Muscle of back (tissue), 11 donors: Measurements from ENCODE around the gene NIPAL3. TPM values are rescaled to one million over a fixed set of nuclear protein-coding genes. Genes with fewer than 3 reads are reported as not detected.
"Not testable (repeated sequence)": the region's sequence is repeated elsewhere in the genome, so short reads cannot be mapped to it uniquely, and the experiment has no call there.

Experiments used
- DNase-seq, 3 donors: peaks; one replicate each; pipeline versions ENCODE4 v3.0.0 to v3.0.0-alpha.2; 2013
- polyA plus RNA-seq, 10 donors: library from polyadenylated mRNA; unstranded; fragments of 120-200 nt; gene quantifications; one replicate each; pipeline ENCODE4 v1.2.1, GENCODE V29; 2013; ENCODE audit not compliant: insufficient read length in 10 of 10

The NIPAL3 gene
- polyA plus RNA-seq, 10 donors: 3.4 to 6.1 (median 4.4) TPM

DNA sequence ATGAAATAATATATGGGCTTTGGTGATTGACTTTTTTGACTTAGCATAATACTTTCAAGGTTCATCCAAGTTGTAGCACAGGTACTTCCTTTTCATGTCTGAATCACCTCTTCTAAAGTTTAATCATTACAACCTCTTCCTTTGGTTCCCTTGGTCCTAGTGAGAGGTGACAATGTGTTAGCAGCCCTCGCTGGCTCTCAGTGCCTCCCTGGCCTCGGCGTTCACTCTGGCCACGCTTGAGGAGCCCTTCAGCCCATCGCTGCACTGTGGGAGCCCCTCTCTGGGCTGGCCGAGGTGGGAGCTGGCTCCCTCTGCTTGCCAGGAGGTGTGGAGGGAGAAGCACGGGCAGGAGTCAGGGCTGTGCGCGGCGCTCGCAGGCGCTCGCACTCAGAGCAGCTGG lies 74.1 kb downstream of the NIPAL3 start:
- DNase-seq: no peak

DNA sequence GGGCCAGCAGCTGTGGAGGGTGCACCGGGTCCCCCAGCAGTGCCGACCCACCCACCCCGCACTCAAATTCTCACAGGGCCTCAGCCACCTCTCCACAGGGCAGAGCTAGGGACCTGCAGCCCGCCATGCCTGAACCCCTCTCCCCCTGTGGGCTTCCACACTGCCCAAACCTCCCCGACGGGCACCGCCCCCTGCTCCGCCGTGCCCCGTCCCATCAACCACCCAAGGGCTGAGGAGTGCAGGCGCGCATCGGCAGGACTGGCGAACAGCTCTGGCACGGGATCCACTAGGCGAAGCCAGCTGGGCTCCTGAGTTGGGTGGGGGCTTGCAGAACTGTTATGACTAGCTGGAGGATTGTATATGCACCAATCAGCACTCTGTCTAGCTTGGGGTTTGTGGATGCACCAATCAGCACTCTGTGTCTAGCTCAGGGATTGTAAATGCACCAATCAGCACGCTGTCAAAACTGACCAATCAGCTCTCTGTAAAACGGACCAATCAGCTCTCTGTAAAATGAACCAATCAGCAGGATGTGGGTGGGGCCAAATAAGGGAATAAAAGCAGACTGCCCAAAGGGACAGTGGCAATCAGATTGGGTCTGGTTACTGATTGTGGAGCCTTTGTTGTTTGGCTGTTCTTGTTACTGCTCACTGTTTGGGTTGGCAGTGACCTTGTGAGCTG lies 74.6 kb downstream of the NIPAL3 start:
- no peak for DNase-seq

DNA sequence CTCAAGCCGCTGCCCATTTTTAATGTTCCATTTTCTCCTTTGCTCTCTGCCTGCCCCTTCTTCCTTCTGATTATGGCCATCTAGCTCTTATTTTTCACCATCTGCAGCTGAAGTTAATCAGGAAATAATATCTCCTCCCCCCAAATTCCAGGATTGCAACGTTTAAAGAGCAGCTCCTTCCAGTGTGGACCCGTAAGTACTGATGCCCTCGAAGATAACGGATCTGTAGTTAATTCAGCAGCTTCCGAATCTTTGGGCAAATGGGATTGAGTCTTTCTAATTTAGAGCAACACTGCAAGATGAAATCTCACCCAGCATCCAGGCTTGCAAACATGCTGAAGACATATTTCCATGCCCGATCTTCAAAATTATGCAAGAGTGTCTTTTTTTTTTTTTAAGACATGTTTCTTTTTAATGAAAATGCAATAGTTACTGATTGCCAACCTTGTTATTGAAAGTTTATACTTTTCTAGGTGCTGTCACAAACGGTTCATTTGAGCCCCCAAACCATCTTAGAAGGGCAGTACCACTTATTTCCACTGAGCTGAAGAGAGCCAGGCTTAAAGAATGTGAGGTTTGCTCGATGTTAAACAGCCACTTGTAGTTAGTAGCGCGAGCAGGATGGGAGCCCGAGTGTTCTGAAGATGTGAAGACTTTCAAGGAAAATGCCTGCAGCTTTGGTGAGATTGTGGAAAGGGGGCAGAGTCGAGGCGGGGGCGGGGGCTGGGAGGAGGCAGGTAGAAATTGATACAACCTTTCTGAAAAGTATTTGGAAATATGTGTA lies 76.2 kb downstream of the NIPAL3 start:
- no peak for DNase-seq

DNA sequence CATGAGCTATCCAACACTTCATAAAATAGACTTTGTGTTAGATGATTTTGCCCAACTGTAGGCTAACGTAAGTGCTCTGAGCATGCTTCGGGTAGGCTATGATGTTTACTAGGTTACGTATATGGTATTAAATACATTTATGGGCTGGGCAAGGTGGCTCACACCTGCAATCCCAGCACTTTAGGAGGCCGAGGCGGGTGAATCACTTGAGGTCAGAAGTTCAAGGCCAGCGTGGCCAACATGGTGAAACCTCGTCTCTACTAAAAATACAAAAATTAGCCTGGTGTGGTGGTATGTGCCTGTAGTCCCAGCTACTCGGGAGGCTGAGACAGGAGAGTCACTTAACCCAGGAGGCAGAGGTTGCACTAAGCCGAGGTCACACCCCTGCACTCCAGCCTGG lies 77.3 kb downstream of the NIPAL3 start:
- not testable (repeated sequence) for DNase-seq

DNA sequence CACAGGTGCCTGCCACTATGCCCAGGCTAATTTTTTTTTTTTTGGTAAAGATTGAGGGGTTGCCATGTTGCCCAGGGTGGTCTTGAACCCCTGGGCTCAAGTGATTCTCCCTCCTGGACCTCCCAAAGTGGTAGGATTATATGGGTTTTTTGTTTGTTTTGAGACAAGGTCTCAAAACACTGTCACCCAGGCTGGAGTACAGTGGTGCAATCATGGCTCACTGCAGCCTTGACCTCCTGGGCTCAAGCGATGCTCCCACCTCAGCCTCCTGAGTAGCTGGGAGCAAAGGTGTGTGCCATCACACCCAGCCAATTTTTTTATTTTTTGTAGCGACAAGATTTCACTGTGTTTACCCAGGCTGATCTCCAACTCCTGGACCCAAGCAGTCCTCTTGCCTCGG lies 78.2 kb downstream of the NIPAL3 start:
- DNase-seq: no peak

DNA sequence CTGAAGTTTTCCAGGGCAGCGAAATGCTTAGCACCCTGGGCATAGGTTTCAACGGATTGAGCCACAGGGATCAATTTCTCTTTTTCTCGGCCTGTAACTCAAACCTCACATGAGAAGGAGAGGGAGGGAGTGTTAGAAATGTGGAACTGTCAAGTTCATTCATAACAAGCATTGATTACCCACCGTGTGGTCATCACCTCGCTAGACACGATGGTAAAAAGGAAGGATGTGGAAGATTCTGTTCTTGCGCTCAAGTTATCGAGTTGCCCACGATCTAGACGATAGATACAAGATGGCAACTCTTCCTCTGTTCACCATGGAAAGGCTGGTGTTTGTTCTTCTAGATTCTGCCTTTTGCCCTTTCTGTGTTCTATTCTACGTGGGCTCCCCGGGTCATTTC lies 83.0 kb downstream of the NIPAL3 start:
- DNase-seq: no peak

DNA sequence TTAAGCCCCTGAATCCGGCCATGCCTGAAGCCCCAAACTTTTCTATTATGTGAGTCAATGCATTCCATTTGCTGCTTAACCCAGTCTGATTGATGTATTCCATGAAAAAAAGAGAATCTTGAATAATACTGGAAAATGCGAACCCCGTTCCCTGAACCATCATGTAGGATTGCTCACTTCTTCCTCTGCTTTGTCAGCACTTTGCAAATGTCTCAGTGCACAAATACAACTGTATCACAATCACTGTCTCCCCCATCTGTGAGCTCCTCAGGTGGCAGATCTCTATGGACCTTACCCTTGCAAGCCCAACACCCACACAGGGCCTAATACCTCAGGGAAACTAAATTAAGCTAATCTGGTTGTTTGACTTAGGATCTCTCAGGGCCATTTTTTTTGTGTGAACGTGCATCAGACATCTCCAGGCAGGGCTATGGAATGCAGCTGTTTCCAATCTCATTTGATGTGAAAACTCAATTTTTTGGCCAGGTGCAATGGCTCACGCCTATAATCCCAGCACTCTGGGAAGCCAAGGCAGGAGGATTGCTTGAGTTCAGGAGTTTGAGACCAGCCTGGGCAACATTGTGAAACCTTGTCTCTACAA lies 84.9 kb downstream of the NIPAL3 start:
- DNase-seq: no peak

DNA sequence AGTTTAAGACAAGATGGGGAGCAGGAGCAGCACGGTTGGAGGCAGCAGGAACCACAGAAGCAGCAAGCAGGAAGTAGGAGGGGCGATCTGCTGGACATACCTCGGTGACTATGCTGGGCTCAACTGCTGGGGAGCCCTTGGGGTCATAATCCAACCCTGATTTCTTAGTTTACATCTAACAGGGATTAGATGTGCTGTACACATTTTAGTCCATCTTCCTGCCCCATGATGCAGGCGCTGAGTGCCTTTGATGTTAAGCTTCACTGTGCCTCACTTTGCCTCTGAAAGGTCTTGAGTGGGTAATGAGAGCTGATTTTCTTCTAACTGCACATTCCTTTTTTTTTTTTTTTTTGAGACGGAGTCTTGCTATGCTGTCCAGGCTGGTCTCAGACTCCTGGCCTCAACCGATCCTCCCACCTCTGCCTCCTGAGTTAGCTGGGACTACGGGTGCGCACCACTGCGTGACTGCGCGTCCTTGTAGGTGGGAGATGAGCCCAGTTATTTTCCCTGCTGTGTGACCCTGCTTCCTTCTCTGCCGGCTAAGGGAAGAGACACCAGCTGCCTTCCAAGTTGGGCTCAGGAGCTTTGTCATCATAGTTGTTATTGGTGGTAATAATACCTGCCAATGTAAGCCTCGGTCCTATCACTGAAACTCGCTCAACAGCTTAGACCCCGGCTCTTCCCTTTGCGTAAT lies 85.9 kb downstream of the NIPAL3 start:
- peak in 1 of 3 donors; percentile 42 for DNase-seq

DNA sequence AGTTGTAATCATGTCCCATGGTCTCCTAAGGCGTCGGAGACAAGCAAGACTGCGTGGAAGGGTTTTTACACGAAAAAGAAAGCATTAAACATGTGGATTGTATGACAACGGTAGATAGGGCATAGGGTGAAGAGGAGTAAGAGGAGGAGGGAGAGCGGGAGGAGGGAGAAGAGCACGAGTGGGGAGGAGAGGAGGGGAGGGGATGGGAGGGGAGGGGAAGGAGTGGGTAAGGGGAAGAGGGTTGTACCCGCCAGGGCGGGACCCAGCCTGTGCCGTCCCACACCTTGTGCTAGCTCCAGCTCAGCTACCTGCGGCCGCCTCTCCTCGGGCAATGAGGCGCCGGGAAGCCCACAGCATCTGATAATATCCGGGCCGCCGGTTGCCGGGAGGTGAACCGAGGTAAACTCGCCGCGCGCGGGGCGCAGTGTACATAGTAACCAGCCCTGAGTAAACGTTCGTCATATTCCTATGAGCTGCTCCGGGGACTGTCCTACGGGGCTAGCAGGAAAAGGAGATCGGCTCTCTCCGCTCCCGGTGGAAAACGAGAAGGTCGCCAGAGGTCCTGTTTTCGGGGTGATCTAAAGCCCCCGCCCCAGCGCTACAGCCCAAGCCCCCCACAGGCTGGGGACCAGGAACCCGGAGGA lies 86.6 kb downstream of the NIPAL3 start:
- peak; percentile 21 to 74 (median 58) for DNase-seq

DNA sequence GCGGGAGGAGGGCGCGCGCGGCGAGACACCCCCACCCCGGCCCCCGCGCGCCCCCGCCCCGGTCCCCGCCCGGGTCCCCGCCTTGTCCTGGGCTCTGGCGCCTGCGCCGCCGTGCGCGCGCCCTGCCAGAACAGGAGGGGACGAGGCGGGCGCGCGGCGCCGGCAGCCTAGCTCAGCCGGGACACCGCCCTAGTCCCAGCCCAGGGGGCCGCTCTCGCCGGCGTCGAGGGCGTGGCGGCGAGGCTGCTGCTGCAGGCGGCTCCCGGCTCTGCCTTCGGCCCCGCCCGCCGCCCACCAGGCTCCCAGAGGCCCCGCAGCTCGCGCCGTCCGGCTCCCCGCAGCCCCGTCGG lies 87.1 kb downstream of the NIPAL3 start, which contains the start of gene RCAN3:
RCAN3 (plus strand) TSS at position 128 of the 350 bp plus-strand sequence. CDS start 11,537 bp downstream, outside the sequence.
- DNase-seq: peak; percentile 80 to 88 (median 82)

DNA sequence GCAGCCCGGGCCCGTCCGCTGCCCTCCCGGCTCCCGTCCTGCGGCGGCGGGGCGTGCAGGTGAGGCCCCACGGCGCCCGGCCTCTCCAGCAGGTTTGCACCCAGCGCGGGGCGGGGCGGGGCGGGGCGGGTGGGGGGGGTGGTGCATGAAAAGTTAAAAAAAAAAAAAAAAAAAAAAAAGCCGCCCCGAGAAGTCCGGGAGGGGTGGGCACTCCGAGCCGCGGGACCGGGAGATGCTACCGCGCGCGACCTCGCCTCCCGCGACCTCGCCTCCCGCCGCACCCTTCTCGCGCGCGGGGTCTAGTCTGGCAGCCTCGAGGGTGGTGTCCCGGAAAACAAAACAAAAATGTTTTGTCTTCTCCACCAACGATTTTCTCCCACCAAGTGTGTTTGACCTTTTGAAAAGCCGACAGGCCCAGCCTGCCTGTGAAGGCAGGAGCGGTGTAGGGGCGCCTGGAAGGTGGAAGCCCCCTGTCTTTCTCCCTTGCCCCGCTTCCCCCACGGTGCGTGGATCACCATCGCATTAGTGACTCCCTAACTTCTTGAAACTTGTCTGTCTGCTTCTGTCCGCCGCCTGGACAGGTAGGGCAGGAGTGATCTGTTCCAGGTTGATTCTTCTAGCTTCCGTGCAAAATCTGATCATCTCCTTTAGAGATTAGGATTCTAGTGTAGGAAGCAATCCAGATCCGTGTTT lies 87.6 kb downstream of the NIPAL3 start:
- peak in 1 of 3 donors; percentile 29 for DNase-seq

DNA sequence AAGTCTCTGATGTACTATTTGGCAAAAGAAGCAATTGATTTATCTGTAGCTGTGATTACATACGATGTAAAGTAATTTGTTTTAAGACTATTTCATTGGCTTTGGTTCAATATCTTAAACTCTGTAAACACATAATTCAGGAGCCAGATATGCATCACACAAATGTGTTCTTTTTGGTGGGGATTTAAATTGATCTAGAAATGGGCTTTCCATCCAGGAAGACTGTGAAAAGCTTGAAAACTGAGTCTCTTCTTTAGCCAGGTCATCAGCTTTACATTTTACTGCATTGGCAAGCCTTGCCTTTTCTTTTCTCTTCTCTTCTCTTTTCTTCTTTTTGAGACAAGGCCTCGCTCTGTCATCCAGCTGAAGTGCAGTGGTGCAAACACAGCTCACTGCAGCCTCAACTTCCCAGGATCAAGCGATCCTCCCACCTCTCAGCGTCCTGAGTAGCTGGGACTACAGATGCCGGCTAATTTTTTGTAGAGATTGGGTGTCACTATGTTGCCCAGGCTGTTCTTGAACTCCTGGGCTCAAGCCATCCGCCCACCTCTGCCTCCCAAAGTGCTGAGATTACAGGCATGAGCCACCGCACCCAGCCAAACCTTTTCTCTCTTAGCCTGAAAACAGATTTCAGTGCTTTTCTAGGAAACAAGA lies 88.4 kb downstream of the NIPAL3 start:
- DNase-seq: peak in 1 of 3 donors; percentile 13

DNA sequence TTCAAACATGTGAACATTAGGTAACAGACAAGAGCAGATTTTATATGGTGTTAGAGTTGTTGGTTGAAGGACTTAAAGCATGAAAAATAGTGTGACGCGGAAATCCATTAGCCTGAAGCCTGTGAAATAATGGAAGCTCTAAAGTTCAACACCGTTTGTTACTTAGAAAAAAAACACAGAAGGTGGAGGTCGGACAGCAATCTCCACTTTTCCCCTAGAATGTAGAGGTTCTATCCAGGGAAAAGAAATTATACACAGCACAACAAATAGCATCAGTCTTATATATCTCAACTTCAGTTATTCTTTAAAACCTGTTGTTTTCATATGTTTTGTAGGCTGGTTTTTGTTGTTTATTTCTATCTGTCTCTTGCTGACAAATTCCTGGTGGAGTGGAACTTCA lies 89.0 kb downstream of the NIPAL3 start:
- DNase-seq: no peak

DNA sequence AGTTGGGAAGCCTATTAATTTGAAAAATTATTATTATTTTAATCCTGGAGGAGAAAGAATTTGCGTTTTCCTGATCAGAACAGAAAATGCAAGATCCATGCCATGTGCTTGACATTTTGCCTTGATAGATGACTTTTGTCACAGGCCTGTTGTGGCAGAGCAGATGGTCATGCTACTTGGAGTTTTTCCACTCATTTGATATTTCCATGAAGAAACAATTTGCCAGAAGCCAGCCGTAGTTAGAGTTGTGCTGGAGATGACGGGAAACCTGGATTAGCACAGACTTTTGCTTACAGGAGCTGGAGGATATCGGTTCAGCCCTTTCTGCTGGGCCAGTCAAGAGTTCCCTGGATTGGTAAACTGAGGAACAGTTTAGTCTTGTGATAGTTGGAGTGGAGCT lies 90.2 kb downstream of the NIPAL3 start:
- no peak for DNase-seq

DNA sequence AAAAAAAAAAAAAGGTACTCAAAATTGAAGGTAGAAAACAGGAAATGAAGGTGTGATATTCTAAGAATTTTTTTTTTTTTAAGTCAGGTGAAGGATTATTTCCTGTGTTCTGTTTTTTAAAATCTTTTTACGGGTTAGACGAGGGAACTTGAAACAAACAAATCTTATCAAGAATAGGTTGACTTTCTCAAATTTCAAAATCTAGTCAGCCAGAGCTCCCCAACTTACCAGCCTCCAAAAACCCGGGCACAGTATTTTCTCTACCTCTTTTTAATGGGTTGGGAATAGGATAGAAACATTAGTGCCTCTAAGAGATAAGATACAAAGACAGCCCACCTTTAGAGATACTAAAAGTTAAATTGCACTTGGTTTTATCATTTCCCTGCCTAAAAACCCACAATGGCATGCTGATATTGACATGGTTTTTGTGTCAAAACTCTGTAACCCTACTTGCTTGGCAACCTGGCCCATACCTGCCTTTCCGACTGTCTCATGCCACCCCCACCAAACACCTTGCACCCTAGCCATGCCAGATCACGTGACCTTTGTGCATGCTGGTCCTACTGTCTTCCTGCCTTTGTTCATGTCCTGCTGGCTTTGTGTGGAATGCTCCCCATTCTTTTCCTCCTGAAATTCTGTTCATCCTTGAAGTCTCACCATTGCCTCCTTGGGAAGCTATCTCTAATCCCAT lies 91.2 kb downstream of the NIPAL3 start:
- DNase-seq: no peak

DNA sequence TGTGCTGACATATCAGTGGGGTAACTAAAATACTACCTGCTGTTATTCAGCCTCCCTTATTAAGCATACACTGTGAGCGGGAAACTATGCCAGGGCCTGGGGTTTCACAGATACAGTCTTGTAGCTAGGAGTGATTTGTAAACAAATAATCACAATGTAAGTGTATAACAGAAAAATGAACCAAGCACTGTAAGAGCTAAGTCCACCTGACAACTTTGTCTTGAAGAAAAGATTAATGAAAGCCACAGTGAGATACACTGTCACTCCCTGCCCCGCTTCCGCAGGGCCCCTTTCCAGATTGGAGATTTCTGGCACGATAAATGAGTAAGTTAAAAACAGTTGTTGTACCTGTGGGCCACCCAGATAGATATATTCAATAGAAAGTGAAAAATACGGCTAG lies 91.8 kb downstream of the NIPAL3 start:
- no peak for DNase-seq

DNA sequence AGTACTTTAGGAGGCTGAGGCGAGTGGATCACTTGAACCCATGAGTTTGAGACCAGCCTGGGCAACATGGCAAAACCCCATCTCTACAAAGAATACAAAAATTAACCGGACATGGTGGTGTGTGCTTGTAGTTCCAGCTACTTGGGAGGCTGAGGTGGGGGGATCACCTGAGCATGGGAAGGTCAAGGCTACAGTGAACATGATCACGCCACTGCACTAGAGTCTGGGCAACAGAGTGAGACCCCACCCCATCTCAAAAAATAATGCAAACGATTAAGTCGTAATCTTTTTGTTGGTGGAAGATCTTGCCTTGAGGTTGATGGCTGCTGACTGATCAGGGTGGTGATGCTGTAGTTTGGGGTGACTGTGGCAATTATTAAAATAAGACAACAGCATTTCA lies 93.3 kb downstream of the NIPAL3 start:
- no peak for DNase-seq

DNA sequence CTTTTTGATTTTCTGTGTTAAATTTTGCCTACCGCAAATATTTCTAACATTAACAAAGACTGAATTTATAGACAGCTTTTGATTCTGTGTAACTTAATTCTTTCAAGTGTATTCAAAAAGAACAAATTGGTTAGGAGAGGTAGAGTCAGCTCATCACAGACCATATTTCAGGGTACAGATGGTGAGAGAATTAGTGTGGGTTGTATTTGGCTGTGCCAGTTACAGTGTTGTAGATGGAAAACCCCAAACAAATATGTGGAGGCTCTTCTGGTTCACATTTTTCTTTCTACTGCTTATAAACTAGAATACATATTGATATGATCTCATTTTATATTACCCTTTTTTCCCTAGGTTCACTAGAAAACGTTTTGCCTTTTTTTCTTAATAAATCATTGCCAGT lies 98.1 kb downstream of the NIPAL3 start:
- DNase-seq: no peak

DNA sequence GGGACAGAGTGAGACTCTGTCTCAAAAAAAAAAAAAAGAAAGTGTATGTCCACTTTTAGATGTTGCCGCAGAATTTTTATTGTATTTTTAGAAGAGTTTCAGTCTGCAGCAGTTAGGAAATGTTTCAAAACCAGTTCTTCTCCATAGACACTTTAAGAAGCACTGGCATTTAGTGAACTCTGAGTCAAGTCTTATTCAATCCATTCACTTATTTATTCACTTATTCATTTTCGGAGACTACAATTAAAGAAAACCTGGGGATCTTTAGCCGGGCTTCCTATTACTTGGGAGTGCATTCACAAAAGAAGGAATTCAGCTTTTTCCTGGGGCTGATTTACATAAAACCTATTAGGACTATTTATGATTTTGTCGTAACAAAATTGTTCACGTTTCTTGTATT lies 99.3 kb downstream of the NIPAL3 start:
- no peak for DNase-seq

DNA sequence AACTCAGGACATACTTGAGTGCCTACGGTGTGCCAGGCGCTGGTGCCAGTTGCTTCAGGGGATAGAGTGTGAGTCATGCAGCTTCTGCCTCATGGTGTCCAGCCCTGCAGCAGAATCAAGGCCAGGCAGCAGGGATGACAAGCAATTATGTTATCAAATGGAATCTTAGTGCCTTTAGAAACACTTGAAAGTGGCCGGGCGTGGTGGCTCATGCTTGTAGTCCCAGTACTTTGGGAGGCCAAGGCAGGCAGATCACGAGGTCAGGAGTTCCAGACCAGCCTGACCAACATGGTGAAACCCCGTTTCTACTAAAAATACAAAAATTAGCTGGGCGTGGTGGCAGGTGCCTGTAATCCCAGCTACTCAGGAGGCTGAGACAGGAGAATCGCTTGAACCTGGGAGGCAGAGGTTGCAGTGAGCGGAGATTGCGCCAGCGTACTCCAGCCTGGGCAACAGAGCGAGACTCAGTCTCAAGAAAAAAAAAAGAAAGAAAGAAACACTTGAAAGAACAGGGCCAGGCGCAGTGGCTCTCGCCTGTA lies 100.1 kb downstream of the NIPAL3 start:
- not testable (repeated sequence) for DNase-seq
